Activated gamma-delta T cell treated with anti-CD3 and anti-CD28 coated beads, Interleukin-2, amount 50 U/mL, for 16 hours (primary cell): ENCODE data around the gene NAT9.

Experiments used
- DNase-seq: peaks from one replicate; pipeline ENCODE4 v3.0.0-alpha.2; 2020; ENCODE audit warnings: low read depth

NAT9 gene

DNA sequence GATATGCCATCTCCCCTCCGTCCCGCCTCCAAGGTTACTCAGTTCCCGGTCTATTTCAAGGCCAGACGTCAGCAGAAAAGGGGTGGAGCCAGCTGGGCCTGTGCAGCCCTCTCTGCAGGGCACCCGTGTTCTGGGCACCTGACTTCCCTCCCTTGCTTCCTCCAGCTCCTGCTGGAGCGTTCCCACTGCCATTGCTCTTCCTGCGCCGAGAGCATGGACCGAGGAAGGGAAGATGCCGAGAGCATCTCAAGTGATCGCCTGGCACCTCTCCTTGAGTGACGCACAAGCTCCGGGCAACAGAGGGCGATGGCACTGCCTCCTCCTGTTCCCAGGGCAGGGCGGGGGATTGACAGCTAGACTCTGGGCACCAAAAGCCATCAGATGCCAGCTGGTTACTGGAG lies 29.4 kb upstream of the NAT9 start:
- DNase-seq, result no peak

DNA sequence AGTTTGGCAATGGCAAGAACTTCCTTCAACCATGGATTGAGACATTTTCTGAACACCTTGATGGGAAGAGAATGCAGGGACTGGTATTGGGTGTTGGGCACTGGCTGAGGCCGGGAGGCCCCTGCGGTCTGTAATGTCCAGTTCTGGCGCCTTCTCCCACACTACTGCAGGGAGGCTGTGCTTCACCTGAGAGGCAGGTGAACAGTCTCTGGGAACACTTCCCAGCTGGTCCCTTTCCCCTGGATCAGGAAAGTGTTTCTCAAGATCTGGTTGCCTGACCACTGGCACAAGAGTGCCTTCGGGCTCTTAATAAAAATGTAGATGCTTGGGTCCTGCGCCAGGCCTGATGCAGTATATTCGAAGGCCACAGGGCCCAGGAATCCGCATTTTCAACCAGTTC lies 28.5 kb upstream of the NAT9 start:
- no peak for DNase-seq

DNA sequence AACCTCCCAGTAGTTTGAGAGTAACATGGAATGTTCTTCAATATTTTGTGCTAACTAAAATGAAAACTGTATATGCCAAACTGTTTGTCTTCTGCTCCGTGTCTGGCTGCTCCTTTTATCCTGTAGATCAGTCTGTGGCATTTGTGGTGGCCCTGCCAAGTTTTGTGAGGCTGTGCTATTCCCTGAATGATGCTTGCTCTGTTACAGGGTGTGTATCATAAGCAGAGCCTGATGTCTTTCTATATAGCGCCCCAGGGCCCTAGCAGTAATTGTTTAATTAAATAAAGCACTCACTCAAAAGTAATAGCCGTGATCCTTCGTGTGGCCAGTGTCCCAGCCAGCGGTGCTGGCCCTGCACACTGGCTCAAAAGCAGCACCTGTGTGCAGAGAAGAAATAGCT lies 27.8 kb upstream of the NAT9 start:
- DNase-seq, result no peak

DNA sequence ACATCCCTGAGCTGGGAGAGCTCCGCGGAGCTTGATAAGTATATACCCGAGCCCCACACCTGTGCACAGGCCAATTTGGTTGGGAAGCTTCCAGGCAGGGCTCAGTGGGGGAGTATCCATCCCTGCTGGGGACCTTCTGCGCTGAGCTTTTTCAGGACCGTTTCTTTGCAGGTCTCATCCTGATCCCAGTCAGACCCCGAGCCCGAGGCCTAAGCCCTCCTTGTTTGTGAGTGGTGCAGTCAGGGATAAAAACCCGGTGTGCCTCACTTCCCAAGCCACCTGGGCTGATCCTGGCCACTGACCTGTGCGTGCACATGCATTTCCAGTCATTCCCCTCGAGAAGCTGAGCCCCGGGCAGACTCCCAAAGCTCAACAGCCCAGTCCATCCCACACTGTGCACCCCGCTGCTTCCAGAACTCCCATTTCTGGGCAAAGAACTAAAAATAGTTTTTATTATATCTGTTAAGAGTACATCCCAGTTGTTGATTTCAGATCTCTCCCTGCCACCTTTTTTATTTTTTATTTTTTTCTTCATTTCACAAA lies 27.3 kb upstream of the NAT9 start:
- DNase-seq, result no peak

DNA sequence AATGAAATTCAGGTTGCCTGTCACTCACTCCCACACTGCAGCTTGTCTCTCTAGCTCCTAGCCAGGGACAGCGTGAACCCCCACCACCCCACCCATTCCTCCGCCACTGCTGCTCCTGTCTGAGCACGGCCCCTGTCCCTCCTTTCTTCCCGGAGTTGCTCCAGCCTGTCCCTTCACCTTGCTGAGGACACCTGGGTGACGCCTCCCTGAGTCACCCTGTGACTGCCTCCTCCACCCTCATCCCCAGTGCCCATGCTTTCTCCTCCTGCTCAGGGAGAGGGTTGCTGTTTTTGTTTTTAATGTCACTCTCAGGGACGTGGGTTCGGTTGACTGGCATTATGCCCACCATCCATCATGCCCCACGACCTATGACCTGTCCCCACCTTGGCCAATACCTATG lies 25.8 kb upstream of the NAT9 start:
- no peak for DNase-seq

DNA sequence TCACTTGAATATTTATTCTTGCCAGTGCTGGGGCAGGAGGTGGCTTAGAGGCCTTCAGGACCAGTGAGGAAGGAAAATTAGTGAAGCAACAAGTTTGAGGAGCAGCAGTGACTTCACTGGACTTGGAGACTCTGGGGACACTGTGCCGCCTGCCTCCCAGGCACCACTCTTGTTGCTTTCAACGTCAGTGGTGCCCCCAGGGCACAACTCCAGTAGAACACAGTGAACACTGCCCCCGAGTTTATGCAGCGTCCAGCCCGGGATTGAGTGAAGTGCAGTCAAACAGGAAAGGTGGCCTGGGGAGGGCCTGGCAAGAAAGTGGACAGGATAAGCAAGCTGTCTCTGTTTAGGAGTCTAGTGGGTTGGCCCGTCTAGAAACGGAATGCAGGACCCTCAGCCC lies 24.4 kb upstream of the NAT9 start:
- DNase-seq, result no peak

DNA sequence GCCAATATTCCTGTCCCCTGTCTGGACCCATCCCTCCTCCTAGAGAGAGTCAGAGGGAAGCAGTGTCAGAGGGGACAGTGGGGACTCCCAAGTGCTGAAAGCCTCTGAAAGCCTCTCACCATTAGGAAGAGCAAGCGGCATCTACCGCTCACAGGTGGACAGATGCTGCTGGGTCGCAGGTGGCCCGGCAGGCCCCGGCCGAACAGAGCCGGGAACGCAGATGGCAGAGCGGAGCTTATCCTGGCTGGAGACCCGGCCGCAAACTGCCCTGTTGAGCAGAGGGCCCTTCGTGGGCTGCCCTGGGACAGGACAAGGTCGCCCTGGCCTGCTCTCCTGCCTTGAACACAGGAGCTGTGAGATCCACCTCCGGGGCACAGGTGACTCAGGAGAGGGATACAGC lies 23.0 kb upstream of the NAT9 start:
- no peak for DNase-seq

DNA sequence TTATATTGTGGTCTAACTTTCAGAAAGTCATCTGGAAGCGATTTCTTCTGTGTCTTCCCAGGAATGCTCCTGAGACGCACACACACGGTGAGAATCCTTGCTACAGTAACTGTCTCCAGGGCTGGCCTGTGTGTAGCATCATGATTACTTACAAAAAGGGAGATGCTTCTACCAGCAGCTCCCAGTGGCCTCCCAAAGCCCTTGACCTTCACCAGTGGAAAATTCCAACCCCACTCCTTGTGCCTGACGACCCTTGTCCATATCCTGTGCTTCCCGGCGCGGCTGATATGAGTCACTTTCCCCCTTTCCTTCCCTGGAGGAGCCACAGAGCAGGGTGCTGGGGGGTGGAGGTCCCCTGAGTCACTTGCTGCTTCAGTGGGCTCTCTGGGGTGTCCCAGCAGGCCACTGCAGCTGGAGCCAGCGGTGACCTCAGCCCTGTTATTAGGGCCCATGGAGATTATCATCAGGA lies 22.1 kb upstream of the NAT9 start:
- DNase-seq, result no peak

DNA sequence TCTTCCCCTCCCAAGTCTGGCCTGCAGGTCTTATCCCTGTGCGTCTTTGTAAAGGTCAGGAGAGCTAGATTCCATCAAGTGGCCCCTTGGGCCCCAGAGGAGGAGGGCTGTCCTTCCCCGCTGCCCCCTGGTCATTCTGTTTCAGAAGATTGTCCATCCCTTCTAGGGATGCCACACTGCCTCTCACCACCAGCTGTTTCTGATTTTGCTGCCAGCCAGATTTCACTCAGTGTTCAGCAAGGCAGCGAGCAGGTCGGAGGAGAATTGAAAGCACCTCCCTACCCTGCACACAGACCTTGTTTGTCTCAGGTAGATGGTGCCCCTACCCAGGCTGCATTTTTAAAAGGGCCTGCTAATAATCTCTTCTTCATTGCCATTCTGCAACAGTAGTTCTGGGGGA lies 21.7 kb upstream of the NAT9 start:
- no peak for DNase-seq

DNA sequence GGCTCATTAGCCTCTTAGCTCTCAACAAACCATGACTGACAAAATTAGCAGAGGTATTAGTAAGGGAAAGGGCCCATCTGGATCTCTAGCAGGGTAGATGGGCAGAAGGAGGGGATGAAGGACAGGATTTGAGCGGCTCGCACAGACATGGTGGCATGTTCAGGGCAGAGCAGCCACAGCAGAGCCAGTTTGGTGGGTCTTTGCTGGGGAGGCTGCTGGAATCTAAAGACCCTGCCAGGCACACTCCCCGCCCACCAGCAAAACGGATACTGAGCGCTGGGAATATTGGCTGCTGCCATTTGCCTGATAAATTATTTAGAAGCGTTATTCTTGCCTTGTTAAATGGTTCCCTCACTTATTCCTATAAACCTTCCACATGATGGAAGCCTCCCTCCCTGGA lies 20.7 kb upstream of the NAT9 start:
- no peak for DNase-seq

DNA sequence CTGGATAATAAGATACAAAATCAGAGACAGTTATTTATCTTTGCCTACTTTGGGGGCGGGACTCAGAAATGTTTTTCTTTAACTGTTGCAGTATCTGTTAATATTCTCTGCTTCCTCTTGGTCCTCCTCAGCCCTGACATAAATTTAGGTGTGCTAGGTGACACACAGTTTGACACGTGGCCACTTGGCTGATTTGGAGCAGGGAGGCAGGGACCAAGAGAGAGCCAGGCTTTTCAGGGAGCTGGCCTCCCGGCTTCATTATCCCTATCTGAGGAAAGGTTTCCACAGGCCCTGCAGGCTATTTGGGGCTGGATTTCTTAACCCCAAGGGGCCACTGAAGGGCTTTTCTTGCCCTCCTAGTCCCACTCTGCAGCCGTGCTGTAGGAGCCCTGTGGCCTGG lies 20.1 kb upstream of the NAT9 start:
- no peak for DNase-seq

DNA sequence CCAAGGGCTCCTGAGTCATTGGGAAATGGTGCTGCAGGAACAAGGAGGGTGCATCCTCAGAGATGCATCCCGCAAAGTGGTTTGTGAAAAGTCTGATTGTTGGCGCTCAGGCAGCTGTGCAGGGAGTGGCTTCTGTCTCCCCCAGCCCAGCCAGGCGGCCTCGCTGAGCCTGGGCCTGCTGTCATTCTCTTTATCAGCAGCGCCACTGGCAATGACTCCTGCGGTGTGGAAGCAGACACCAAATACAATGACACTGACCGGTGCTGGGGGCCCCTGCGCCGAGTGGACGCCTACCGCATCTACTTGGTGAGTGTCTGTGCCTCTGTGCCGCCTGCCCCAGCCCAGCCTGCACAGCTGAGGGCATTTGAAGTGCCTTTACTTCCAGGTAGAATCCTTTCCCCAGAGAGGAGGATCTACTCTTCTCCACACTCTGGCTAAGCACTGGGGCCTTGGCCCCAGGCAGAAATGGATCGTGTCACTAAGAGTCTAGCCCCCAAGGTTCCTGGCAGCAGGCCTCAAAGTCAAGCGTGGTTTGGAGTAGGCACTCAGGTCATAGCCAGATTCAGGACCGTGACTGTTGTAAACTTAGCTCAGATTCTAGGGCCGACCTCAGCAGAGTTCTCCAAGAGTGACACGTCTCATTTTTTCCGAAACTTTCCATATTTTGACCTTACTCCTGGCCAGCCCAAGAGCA lies 19.3 kb upstream of the NAT9 start:
- no peak for DNase-seq

DNA sequence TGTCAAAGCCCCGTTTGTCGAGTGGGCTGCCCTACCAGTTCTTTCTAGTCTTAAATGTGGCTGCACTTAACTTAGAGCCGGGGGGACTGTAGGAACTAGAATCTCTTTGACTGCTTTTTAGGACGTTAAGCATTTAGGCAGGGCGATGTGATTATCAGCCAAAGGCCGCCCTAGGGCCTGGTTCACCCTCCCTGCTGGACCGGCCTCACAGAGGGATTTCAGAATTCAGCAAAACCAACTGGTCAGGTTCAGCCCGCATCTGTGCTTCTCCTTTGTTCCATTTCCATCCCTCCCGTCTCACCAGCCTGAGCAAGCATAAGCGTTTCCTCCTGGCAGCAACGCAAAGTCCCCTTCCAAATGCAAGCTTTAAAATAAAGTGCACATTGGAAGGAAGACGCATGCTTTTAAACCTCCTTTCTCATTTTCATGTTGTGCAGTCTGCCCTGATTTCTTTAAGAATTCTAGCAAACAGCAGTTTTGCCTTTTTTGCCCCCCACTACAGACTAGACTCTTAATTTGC lies 16.5 kb upstream of the NAT9 start:
- DNase-seq, result no peak

DNA sequence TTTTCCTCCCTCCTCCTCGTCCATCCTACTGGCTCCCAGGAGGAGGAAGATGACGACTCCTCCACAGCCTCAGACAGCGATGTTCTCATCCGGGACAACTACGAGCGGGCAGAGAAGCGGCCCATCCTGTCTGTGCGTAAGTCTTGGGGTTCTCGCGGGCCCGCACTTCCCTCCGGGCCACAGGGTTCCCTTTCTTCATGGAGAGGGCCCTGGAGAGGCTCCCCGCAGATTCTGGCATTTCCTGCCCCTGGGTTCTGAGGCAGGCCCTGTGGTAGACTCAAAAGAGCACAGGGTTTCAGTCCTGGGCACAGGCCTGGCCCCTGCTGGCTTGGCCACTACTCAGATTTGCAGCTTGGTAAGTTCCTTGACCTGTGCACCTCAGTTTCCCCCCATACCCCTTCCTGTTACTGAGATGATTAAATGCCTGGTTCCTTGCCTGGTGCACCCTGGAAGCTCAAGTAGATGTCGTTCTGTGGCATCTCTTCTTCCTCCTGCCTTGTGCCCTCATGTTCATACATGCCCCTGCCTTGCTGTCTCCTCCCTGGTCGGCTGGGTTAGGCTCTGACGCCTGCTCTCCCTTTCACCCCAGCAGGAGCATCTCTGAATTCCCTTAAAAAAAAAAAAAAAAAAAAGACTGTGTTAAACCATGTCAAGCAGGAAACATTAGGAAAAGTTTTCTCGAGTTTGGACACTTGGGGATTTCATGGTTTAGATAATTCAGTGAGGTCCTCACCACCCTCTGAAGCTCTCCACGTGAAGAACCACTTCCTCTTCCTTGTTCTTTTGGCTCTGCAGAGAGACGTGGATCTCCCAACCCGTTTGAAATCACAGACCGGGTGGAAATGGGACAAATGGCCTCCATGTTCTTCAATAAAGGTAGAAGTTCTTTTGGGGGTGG lies 14.3 kb upstream of the NAT9 start:
- no peak for DNase-seq

DNA sequence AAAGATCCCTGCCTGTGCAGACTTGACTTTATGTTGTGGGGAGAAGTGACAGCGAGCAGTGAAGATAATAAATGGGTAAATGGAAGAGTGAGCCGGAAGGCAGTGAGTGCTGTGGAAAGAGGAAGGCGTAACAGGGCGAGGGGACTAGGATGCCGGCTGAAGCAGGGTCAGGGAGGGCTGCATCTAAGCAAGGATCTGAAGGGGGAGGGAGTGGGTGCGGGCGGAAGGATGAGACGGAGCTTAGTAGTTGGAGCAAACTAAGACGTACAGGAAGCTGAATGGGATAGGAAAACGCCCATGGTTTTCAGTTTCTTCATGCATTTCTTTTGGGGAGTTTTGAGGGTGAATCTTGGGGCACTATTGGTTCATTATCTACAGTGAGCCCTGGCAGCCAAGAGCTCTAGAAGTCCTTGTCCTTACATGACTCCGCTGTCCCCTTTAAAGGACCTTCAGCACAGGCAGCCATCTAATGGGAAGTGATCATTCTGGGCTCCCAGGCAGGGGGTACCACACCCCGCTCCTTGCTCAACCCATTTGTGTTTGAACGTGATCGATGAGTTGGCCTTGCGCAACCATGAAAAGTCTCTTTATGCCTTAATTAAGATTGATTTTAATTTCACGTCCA lies 10.4 kb upstream of the NAT9 start:
- no peak for DNase-seq

DNA sequence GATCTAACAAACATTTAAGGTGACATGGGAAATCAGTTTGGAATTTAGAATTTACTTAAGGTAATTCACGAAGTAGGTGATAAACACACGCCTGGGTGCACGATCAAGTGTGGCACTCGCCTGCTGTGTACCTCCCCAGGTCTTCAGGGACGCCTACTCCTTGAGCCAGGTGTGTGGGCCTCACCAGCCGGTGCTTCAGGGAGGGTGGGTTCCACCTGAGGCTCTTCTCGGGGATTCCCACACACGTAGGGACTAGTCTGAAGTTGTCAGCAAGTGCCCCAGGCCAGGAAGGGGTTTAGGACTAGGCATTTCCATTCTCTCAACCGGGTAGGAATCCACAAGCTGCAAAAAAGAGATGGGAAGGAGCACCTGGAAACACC lies 9.8 kb upstream of the NAT9 start:
- no peak for DNase-seq

DNA sequence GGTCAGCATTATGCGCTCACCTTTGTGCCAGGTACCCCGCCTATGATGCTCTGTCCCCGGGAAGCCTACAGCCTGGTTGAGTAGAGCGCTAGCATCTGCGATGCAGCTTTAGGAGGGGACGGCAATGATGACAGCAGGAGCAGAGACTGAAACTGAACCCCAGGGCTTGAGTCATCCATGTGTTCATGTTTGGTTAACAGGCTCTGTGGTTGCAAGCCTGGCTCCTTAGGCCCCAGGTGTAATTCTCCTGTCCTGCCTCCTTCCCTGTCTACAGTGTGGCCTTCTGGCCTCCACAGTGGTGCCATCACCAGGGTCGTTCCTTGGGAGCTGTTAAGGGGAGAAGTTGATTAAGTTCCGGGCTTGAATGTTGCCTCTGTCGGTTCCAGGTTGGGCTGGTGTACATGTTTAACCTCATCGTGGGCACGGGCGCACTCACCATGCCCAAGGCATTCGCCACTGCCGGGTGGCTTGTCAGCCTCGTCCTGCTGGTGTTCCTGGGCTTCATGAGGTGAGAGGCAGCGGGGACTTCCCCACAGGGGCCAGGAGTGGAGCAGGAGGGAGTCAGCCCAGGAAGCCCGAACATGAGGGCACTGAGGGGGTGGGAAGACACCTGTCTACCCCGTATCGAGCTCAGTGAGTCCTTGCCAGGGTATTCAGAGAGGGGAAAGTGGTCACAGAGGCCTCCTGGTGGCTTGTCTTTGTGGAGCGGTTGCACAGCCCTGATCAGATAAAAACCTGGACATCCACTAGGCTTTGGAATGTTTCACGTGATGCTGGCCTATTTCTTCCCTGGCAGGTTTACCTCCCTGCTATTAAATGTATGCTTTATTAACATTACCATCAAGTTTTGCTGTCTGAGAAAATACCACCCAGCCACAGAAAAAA lies 9.2 kb upstream of the NAT9 start:
- DNase-seq, result no peak

DNA sequence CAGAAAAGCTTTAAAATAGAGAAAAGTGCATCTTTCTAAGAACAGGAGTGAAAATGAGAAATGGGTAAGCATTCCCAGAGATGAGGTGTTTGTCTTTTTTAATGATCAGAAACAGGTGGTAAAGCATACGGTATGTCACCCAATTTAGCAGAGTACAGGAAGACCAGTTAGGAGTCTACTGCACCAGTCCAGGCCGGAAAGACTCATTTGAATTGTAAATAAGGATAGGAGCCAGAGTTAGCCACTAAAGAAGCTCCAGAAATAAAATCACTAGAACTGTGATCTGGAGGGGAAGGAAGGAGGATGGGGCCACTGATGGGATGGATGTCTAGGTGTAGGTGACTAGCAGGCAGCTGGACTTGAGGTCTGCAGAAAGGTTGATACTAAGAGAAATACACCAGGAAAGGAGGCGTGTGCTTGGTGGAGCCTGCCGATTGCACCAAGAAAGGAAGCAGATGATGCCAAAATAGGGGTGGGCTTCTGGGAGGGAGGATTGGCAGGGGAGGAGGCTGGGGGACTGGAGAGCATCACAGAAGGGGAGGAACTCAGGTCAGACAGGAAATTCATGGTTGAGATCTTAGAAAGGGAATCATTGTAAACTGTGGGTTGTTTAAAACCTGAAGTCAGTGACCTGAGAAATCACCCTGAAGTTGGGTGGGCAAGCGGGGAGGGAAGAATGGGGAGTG lies 8.1 kb upstream of the NAT9 start:
- DNase-seq, result no peak

DNA sequence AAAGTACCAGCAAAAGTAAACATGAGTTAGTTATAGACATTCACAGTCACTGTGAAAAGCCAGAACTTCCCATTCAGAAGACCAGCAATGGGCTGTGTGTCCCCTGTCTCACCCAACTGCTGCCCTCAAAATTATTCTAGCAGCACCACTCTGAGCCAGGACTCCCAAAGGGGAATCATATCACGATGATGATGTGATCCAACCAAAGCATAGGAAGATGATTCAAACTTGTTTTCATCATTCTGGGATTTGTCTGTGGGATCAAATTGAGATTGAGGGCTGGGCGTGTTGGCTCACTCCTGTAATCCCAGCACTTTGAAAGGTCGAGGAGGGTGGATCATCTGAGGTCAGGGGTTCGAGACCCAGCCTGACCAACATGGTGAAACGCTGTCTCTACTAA lies 6.4 kb upstream of the NAT9 start:
- DNase-seq, result no peak

DNA sequence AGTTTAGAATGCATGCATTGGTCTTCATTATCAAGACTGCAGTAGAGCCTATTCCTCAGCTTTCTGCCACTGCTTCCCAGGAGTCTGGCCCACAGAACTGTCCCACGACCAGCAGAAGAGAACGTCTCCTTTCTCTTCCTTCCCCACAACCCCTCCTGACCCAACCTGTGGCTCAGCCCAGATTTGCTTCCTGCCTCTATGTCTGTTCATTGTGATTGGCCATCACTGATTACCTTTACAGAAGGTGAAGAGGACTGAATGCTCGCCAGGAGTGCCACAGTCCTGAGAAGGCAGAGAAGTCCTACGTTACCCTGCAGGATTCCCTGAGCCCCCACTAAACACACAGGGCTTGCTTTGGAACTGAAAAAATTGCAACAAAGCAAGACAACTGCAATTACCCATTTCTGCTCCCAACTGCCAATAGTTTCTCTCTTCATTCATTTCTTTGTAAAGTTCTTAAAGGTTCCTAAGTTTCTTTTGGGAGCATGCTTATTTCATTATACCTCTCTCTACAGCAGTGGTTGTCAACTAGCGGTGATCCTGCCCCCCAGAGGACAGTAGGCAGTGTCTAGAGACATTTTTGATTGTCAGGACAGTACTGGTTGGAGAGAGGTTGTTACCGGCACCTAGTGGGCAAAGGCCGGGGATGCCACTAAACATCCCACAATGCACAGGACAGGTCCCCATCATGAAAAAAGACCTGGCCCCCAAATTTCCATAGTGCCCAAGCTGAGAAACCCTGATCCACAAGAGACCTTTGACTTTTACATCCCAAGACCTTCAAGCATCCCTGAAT lies 4.5 kb upstream of the NAT9 start:
- DNase-seq, result no peak
